Upper lobe of right lung (tissue), 1 donor: Measurements from ENCODE around the gene SMPD1. TPM values are rescaled to one million over a fixed set of nuclear protein-coding genes. Genes with fewer than 3 reads are reported as not detected.
"Not testable (repeated sequence)": the region's sequence is repeated elsewhere in the genome, so short reads cannot be mapped to it uniquely, and the experiment has no call there.

Experiments used
- ATAC-seq: fragments of 200-7000 bp; cut with Tn5 transposase; one replicate; pipeline ENCODE4 v1.9.1; 2020; ENCODE audit warnings: mild to moderate bottlenecking, moderate library complexity
- DNase-seq: peaks from one replicate; pipeline ENCODE4 v3.0.0-alpha.2; 2020
- H3K27ac ChIP-seq: fragments of 200-600 bp; one replicate; pipeline ENCODE4 v1.8.0; 2022
- H3K27me3 ChIP-seq: fragments of 200-600 bp; one replicate; pipeline ENCODE4 v1.8.0; 2022; ENCODE audit warnings: mild to moderate bottlenecking
- H3K36me3 ChIP-seq: fragments of 200-600 bp; one replicate; pipeline ENCODE4 v1.8.0; 2022
- H3K4me1 ChIP-seq: fragments of 200-600 bp; one replicate; pipeline ENCODE4 v1.8.0; 2022
- H3K4me3 ChIP-seq: fragments of 200-600 bp; one replicate; pipeline ENCODE4 v1.8.0; 2022; ENCODE audit warnings: mild to moderate bottlenecking
- H3K9me3 ChIP-seq: fragments of 200-600 bp; one replicate; pipeline ENCODE4 v1.8.0; 2022
- intact Hi-C: fragments of 100-400 bp; cut with DNase I; formaldehyde crosslinking; loops from one replicate; pipeline ENCODE4 v1.11.0; 2022
- total RNA-seq: library from RNA; stranded (reverse); fragmentation: NEBNext Ultra II Directional; extraction: Animal tissue kit (Norgen Biotek cat#: 25700); gene quantifications from one replicate; pipeline ENCODE4 v1.2.1, GENCODE V29; 2021
- TF ChIP-seq, protein P1 (sequence below): fragments of 200-600 bp; IDR thresholded peaks from one replicate; pipeline ENCODE4 v1.8.0; 2022; ENCODE audit warnings: antibody characterized with exemption
- donor health status: DM: no; HTN: yes; CAD: no; lungs with severe emphysema.

Gene SMPD1
- total RNA-seq, 1 donor from 2014 or later = 51.9 TPM

DNA sequence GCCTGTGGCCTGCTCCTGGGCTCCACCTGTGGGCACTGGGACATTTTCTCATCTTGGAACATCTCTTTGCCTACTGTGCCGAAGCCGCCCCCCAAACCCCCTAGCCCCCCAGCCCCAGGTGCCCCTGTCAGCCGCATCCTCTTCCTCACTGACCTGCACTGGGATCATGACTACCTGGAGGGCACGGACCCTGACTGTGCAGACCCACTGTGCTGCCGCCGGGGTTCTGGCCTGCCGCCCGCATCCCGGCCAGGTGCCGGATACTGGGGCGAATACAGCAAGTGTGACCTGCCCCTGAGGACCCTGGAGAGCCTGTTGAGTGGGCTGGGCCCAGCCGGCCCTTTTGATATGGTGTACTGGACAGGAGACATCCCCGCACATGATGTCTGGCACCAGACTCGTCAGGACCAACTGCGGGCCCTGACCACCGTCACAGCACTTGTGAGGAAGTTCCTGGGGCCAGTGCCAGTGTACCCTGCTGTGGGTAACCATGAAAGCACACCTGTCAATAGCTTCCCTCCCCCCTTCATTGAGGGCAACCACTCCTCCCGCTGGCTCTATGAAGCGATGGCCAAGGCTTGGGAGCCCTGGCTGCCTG, 1.4 kb downstream of the SMPD1 start:
- no peak for ATAC-seq
- H3K9me3 ChIP-seq = no peaks in the 10 kb centered on the region
- intact Hi-C loops = no loop called here
- peaks cover 21% of the 10 kb centered on the region for H3K4me1 ChIP-seq
- peak overlapping the region; percentile 80 for H3K4me3 ChIP-seq
- TF ChIP-seq, protein P1, sequence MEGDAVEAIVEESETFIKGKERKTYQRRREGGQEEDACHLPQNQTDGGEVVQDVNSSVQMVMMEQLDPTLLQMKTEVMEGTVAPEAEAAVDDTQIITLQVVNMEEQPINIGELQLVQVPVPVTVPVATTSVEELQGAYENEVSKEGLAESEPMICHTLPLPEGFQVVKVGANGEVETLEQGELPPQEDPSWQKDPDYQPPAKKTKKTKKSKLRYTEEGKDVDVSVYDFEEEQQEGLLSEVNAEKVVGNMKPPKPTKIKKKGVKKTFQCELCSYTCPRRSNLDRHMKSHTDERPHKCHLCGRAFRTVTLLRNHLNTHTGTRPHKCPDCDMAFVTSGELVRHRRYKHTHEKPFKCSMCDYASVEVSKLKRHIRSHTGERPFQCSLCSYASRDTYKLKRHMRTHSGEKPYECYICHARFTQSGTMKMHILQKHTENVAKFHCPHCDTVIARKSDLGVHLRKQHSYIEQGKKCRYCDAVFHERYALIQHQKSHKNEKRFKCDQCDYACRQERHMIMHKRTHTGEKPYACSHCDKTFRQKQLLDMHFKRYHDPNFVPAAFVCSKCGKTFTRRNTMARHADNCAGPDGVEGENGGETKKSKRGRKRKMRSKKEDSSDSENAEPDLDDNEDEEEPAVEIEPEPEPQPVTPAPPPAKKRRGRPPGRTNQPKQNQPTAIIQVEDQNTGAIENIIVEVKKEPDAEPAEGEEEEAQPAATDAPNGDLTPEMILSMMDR = no peak
- H3K27ac ChIP-seq = no peak overlapping the region
- H3K36me3 ChIP-seq = peaks cover 14% of the 10 kb centered on the region
- no peaks in the 10 kb centered on the region for H3K27me3 ChIP-seq
- no peak for DNase-seq

DNA sequence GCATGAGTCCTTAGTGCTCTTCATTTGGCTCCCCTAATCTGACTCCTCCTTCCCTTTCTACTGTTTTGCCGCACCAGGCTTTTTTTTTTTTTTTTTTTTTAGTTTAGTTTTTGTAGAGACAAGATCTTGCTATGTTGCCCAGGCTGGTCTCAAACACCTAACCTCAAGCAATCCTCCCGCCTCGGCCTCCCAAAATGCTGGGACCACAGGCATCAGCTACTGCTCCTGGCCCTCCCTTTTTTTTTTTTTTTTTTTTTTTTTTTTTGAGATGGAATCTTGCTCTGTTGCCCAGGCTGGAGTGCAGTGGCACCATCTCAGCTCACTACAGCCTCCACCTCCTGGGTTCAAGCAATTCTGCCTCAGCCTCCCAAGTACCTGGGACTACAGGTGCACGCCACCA, 2.0 kb downstream of the SMPD1 start:
- H3K27me3 ChIP-seq, intact Hi-C loops, H3K9me3 ChIP-seq, DNase-seq, H3K4me3 ChIP-seq, H3K27ac ChIP-seq, ATAC-seq: not testable (repeated sequence)
- Histone ChIP-seq H3K36me3 (peaks cover 14% of the 10 kb centered on the region), H3K4me1 (peaks cover 21% of the 10 kb centered on the region)

DNA sequence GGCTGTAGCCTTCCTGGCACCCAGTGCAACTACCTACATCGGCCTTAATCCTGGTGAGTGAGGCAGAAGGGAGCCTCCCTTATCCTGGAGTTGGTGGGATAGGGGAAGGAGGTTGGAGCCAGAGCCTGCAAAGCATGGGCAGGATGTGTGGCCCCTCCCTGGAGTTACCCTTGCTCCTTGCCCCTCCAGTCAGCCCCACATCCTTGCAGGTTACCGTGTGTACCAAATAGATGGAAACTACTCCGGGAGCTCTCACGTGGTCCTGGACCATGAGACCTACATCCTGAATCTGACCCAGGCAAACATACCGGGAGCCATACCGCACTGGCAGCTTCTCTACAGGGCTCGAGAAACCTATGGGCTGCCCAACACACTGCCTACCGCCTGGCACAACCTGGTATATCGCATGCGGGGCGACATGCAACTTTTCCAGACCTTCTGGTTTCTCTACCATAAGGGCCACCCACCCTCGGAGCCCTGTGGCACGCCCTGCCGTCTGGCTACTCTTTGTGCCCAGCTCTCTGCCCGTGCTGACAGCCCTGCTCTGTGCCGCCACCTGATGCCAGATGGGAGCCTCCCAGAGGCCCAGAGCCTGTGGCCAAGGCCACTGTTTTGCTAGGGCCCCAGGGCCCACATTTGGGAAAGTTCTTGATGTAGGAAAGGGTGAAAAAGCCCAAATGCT, 3.9 kb downstream of the SMPD1 start:
- no peak for ATAC-seq

DNA sequence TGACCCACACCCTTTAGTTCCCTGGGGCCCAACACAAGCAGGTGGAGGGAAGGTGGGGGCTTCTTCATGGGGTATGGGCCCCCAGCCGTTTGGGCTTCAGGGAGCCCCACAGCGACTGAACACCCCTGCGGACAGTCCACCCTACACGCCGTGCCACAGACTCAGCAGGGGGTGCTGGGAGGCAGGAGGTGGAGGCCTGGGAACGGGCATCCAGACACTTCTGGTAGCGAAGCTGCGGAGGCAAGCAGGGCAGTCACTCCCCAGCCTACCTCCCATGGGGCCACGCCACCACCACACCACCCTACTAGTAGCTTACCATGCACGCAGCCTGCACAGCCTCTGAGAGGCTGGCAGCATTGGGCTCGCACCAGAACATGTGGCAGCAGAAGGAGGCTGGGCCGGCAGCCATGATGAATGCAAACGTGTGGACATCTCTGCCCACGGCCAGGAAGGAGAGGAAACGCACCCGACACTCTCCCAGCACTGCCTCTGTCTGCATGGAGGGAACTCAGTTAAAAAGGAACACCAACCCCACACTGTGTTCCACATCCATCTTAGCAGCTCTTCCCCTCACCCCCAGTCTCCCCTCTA, 5.3 kb downstream of the SMPD1 start:
- intact Hi-C loops = no loop called here
- Histone ChIP-seq H3K4me3 (no peak overlapping the region), H3K27ac (no peak overlapping the region), H3K9me3 (no peaks in the 10 kb centered on the region), H3K4me1 (peaks cover 15% of the 10 kb centered on the region), H3K36me3 (peaks cover 15% of the 10 kb centered on the region), H3K27me3 (no peaks in the 10 kb centered on the region)
- TF ChIP-seq, protein P1 = no peak
- no peak for DNase-seq
- ATAC-seq = no peak

More for the DNA sequence above, 3.9 kb downstream of the SMPD1 start:
- H3K4me1 ChIP-seq = peaks cover 21% of the 10 kb centered on the region
- H3K27ac ChIP-seq = no peak overlapping the region
- TF ChIP-seq, protein P1 = no peak
- no peaks in the 10 kb centered on the region for H3K9me3 ChIP-seq
- DNase-seq = no peak
- peaks cover 14% of the 10 kb centered on the region for H3K36me3 ChIP-seq
- no peaks in the 10 kb centered on the region for H3K27me3 ChIP-seq
- intact Hi-C loops = no loop called here
- H3K4me3 ChIP-seq = no peak overlapping the region

DNA sequence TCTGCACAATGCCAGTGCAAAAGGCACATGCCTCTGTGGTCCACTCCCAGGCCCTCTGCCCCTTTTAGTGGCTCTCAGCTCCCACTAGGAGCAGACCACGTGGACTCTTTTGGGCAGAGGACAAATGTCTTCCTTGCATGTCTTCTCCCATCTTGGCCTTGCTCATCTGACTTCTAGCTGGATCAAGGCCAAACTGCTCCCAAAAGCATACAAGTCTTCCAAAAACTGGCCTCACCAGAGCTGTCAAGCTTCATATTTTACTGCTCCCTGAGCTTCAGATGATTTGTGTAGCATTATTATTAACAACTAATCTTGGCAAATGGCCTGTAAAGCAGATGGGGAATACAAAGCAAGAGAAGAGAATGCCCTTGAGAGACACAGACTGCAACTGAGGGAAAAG, 6.9 kb downstream of the SMPD1 start:
- Histone ChIP-seq H3K36me3 (peaks cover 20% of the 10 kb centered on the region), H3K4me1 (peaks cover 4% of the 10 kb centered on the region), H3K27me3 (no peaks in the 10 kb centered on the region), H3K9me3 (no peaks in the 10 kb centered on the region), H3K27ac (peak overlapping the region; percentile 51), H3K4me3 (no peak overlapping the region)
- intact Hi-C loops = no loop called here
- no peak for ATAC-seq
- TF ChIP-seq, protein P1 = no peak
- DNase-seq = no peak

DNA sequence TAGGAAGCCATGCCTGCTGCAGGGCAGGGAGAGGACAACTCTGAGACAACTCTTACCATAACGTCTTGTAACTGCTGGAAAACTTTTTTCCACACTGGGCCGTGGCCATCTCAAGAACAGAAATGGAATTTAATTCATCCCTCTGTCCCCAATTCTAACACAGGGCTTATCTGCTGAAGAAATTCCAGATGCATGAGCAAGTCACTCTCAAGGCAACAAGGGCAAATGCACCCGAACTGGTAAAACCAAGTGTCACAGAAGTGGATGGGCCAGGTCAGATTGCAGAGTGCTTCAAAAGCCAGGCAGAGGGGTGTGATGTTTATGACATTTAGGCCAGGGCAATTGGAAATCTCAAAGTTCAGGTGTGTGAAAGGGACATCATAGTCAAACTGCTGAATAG, 7.4 kb downstream of the SMPD1 start:
- intact Hi-C loops = no loop called here
- ATAC-seq (peak; percentile 72), DNase-seq (no peak)
- H3K4me3 ChIP-seq = no peak overlapping the region
- peak overlapping the region; percentile 51 for H3K27ac ChIP-seq
- TF ChIP-seq, protein P1 = no peak
- H3K9me3 ChIP-seq = no peaks in the 10 kb centered on the region
- H3K4me1 ChIP-seq = peaks cover 4% of the 10 kb centered on the region
- H3K27me3 ChIP-seq = no peaks in the 10 kb centered on the region
- H3K36me3 ChIP-seq = peaks cover 20% of the 10 kb centered on the region
